Measurements from ENCODE around the gene HIGD2B.
"Not testable (repeated sequence)": the region's sequence is repeated elsewhere in the genome, so short reads cannot be mapped to it uniquely, and the experiment has no call there.

DNA sequence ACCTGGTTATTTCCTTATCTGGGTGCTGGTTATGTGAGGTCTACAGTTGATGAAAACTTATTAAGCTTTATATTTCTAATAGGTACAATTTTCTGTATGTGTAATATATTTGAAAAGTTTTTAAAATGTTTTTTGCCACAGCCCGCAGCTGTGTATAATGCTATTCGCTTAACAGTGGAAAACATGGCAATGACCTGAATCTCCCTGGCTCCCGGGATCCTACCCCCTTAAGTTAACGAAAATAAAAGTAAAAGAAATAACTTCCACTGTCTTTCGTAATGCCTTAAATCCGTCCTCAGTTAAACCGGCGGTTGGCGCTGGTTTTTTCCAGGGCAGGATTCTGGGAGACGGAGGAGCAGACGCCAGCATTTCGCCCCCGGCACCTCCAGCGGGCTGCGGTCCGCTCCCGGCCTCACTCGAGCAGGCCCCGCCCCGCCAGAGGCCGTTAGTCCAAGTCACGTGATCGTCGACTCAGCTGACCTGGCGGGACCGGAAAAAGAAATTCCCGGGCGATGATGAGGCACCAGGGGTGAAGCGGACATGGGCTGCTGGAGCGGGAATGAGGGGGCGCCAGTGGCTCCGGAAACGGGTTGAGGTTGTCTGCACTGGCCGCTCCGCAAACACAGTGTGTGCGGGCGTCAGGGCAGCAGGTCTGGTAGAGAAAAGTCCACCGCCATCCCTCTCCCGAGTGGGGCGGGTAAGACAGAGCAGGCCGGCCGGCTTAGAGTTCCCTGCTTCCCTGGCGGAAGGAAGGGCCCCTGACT is 49.3 kb downstream of the HIGD2B start:
- TF ChIP-seq POLR2A (IDR thresholded peaks at IDR 0.05): not testable (repeated sequence)
- TF ChIP-seq, protein P1, sequence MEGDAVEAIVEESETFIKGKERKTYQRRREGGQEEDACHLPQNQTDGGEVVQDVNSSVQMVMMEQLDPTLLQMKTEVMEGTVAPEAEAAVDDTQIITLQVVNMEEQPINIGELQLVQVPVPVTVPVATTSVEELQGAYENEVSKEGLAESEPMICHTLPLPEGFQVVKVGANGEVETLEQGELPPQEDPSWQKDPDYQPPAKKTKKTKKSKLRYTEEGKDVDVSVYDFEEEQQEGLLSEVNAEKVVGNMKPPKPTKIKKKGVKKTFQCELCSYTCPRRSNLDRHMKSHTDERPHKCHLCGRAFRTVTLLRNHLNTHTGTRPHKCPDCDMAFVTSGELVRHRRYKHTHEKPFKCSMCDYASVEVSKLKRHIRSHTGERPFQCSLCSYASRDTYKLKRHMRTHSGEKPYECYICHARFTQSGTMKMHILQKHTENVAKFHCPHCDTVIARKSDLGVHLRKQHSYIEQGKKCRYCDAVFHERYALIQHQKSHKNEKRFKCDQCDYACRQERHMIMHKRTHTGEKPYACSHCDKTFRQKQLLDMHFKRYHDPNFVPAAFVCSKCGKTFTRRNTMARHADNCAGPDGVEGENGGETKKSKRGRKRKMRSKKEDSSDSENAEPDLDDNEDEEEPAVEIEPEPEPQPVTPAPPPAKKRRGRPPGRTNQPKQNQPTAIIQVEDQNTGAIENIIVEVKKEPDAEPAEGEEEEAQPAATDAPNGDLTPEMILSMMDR (IDR thresholded peaks at IDR 0.05): not testable (repeated sequence)

All from adrenal gland (tissue), 5 donors.